Activated CD8-positive, alpha-beta T cell treated with anti-CD3 and anti-CD28 coated beads for 36 hours (primary cell): Measurements from ENCODE around the gene UNC5A. TPM values are rescaled to one million over a fixed set of nuclear protein-coding genes. Genes with fewer than 3 reads are reported as not detected.
A peak's percentile ranks its signal among the peaks of the same experiment; 100 is the strongest.

Experiments used
- ATAC-seq: fragments of 200-7000 bp; cut with Tn5 transposase; one replicate; pipeline ENCODE4 v1.10.0; 2021; ENCODE audit warnings: mild to moderate bottlenecking, moderate library complexity
- CTCF ChIA-PET: fragments of 350-600 bp; sonication (Branson Sonifier 250); formaldehyde crosslinking; loops from one replicate; lab custom pipeline; 2021; ENCODE audit warnings: antibody characterized with exemption; lab: Charles Lee
- POLR2A ChIA-PET: fragments of 350-600 bp; sonication (Branson Sonifier 250); formaldehyde crosslinking; loops from one replicate; lab custom pipeline; 2021; ENCODE audit warnings: antibody characterized with exemption; lab: Charles Lee
- DNase-seq: peaks from one replicate; pipeline ENCODE4 v3.0.0-alpha.2; 2020
- H3K27ac Mint-ChIP-seq: one replicate; pipeline ENCODE4 v1.8.0; 2021; ENCODE audit warnings: mild to moderate bottlenecking, mixed read lengths
- H3K27me3 Mint-ChIP-seq: one replicate; pipeline ENCODE4 v1.8.0; 2021; ENCODE audit warnings: mixed read lengths
- H3K36me3 Mint-ChIP-seq: one replicate; pipeline ENCODE4 v1.8.0; 2021; ENCODE audit warnings: low read depth, mixed read lengths
- H3K4me1 Mint-ChIP-seq: one replicate; pipeline ENCODE4 v1.8.0; 2021; ENCODE audit warnings: low read depth, mixed read lengths
- H3K4me3 Mint-ChIP-seq: one replicate; pipeline ENCODE4 v1.8.0; 2021; ENCODE audit warnings: mild to moderate bottlenecking, moderate library complexity, mixed read lengths
- H3K9me3 Mint-ChIP-seq: one replicate; pipeline ENCODE4 v1.8.0; 2021; ENCODE audit warnings: mixed read lengths
- CTCF ChIP-seq: fragments of 200-600 bp; IDR thresholded peaks from one replicate; pipeline ENCODE4 v1.8.0; 2022; ENCODE audit warnings: antibody characterized with exemption, mild to moderate bottlenecking
- intact Hi-C: fragments of 100-400 bp; cut with micrococcal nuclease; formaldehyde crosslinking; loops from one replicate; pipeline ENCODE4 v1.10.0; 2022
- total RNA-seq, 2 experiments: library from RNA; stranded (reverse); gene quantifications; one replicate each; pipeline ENCODE4 v1.2.3, GENCODE V29; 2021

UNC5A gene
- total RNA-seq, 2 experiments from 2014 or later = not detected

GRCh38 chr5:176816791-176817347, 6.5 kb downstream of the UNC5A start:
- peak overlapping the region; percentile 37 for H3K4me3 Mint-ChIP-seq
- ChIA-PET POLR2A (no interaction called here), CTCF (interaction anchor here (1.0 to 5.3 kb wide), 2 partner anchors 12 to 157 kb away, joined by 3 to 33 read pairs; no protein-coding TSS in a partner anchor)
- no peak for DNase-seq
- H3K27ac Mint-ChIP-seq = no peak overlapping the region
- H3K9me3 Mint-ChIP-seq = no peaks in the 10 kb centered on the region
- intact Hi-C loops = no loop called here
- H3K27me3 Mint-ChIP-seq = peaks cover 62% of the 10 kb centered on the region
- no peak for ATAC-seq
- TF ChIP-seq CTCF = no peak
- H3K4me1 Mint-ChIP-seq = peaks cover 12% of the 10 kb centered on the region
- no peaks in the 10 kb centered on the region for H3K36me3 Mint-ChIP-seq

GRCh38 chr5:176817369-176817840, 7.0 kb downstream of the UNC5A start:
- DNase-seq (no peak), ATAC-seq (no peak)
- TF ChIP-seq CTCF = no peak
- POLR2A ChIA-PET = no interaction called here
- CTCF ChIA-PET = interaction anchor here (5.3 kb wide), 1 partner anchor 158 kb away, joined by 33 read pairs; no protein-coding TSS in a partner anchor
- Mint-ChIP-seq H3K27me3 (peaks cover 62% of the 10 kb centered on the region), H3K4me3 (no peak overlapping the region), H3K36me3 (no peaks in the 10 kb centered on the region), H3K4me1 (peaks cover 12% of the 10 kb centered on the region), H3K27ac (no peak overlapping the region), H3K9me3 (no peaks in the 10 kb centered on the region)
- intact Hi-C loops = no loop called here

- TF ChIP-seq CTCF = peak; percentile 21
- Mint-ChIP-seq H3K27me3 (peaks cover 66% of the 10 kb centered on the region), H3K36me3 (no peaks in the 10 kb centered on the region), H3K4me3 (peak overlapping the region; percentile 49), H3K9me3 (no peaks in the 10 kb centered on the region), H3K4me1 (peaks cover 12% of the 10 kb centered on the region), H3K27ac (no peak overlapping the region)
- intact Hi-C loops = no loop called here
- peak; percentile 49 for DNase-seq
- ChIA-PET POLR2A (no interaction called here), CTCF (interaction anchor here (1.3 to 5.3 kb wide), 2 partner anchors 13 to 158 kb away, joined by 3 to 33 read pairs; no protein-coding TSS in a partner anchor)
- ATAC-seq = peak; percentile 50
Measured at GRCh38 chr5:176817841-176818377, 7.5 kb downstream of the UNC5A start.

GRCh38 chr5:176818391-176819098, 8.2 kb downstream of the UNC5A start:
- ChIA-PET CTCF (interaction anchor here (1.3 to 3.4 kb wide), 2 partner anchors 13 to 160 kb away, joined by 3 to 14 read pairs; no protein-coding TSS in a partner anchor), POLR2A (no interaction called here)
- DNase-seq (peak; percentile 77), ATAC-seq (peak; percentile 90)
- peak overlapping the region; percentile 49 for H3K4me3 Mint-ChIP-seq
- no peak overlapping the region for H3K27ac Mint-ChIP-seq
- H3K27me3 Mint-ChIP-seq = peaks cover 66% of the 10 kb centered on the region
- no peaks in the 10 kb centered on the region for H3K9me3 Mint-ChIP-seq
- no peaks in the 10 kb centered on the region for H3K36me3 Mint-ChIP-seq
- no peak for TF ChIP-seq CTCF
- intact Hi-C loops = no loop called here
- peaks cover 12% of the 10 kb centered on the region for H3K4me1 Mint-ChIP-seq
